GM12892 (cell line): ENCODE data around the gene GPSM3.

ENCODE experiments used
- POLR2A ChIP-seq: IDR thresholded peaks from 2 replicates; pipeline ENCODE4 v1.6.1; 2011; ENCODE audit warnings: low read depth, low read length, control low read depth
- POLR2AphosphoS5 ChIP-seq: IDR thresholded peaks from 2 replicates; pipeline ENCODE4 v1.6.1; 2011; ENCODE audit warnings: low read depth, low read length, control low read depth
- TAF1 ChIP-seq: IDR thresholded peaks from 2 replicates; pipeline ENCODE4 v1.6.1; 2011; ENCODE audit warnings: low read depth, mild to moderate bottlenecking, control low read depth, low read length, borderline replicate concordance

DNA sequence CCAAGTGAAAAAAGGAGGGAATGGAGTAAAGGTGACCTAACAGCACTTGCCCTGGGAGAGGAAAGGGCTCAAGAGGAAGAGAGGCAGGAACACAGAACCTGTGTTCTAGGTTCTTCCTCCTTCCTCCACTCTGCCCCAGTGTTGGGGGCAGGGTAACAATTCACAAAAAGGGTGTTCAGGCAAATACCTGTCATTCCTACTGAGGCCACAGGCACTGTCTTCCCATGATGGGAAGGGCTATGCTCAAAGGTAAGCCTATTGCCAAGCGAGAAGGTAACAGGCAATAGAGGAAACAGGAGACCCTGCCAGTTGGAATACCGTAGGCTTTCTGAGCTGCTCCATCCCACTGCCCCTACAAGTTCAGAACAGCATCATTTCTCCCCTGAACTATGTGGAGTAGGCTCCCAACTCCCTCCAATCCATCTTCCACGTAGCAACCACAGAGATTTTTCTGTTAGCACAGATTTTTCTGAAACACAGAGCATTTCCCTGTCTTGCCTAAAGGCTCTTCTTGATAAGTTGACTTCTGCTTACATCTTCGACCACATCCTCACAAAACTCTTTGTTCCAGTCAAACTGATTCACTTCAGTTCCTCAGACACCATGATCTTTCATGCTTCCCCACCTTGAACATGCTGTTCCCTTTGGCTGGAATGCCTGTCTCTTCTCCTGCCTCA lies 19.3 kb downstream of the GPSM3 start:
- TF ChIP-seq POLR2AphosphoS5 (no peak), POLR2A (no peak), TAF1 (no peak)
